ENCODE results near the gene SORCS2. TPM values are rescaled to one million over a fixed set of nuclear protein-coding genes. Genes with fewer than 3 reads are reported as not detected.
A peak's percentile ranks its signal among the peaks of the same experiment; 100 is the strongest.

Gene SORCS2
- total RNA-seq, 1 experiment from 2014 or later: not detected

DNA sequence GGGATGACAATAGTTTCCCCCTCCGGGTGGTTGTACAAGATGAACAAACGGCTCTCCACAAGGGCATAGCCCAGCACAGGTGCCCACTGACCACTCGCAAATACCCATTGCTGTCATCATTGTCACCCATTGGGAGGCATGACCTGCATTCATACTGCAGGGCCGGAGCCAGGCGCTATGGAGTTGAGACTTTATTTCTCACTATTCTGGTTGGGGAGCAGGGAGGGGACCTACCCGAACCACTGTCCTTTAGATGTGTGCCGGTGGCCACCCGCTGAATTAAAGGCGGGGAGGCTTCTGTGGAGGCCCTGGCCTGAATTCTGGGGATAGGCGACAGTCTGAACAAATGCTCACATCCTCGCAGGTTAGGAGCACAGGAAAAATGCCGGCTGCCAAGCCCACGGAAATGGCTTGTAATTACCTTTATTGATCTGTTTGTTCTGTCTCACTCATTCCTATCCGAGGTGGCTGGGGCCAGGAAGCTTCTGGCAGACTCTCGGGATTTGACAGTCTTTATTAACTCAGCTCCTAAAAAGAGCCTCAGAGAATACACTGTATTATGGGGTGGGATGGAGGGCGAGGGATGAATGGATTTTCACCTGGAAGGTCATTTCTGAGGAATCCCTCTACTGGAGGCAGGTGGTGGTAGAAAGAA lies 367.5 kb downstream of the SORCS2 start:
- BruUV-seq (replicated peaks): no TSS peak
- CTCF ChIA-PET: no interaction called here
- intact Hi-C loops (cut with micrococcal nuclease; ENCODE audit: unreplicated experiment): no loop called here
- no peak overlapping the region for H3K27ac Mint-ChIP-seq (ENCODE audit: unreplicated experiment)
- H3K9me3 Mint-ChIP-seq (ENCODE audit: low read depth, unreplicated experiment): no peaks in the 10 kb centered on the region
- no peaks in the 10 kb centered on the region for H3K4me1 Mint-ChIP-seq (ENCODE audit: low read depth, unreplicated experiment)
- H3K4me3 Mint-ChIP-seq (ENCODE audit: low read depth, unreplicated experiment): no peak overlapping the region
- H3K27me3 Mint-ChIP-seq (ENCODE audit: unreplicated experiment): peaks cover 32% of the 10 kb centered on the region
- DNase-seq: peak; percentile 27
- TF ChIP-seq, protein P1, sequence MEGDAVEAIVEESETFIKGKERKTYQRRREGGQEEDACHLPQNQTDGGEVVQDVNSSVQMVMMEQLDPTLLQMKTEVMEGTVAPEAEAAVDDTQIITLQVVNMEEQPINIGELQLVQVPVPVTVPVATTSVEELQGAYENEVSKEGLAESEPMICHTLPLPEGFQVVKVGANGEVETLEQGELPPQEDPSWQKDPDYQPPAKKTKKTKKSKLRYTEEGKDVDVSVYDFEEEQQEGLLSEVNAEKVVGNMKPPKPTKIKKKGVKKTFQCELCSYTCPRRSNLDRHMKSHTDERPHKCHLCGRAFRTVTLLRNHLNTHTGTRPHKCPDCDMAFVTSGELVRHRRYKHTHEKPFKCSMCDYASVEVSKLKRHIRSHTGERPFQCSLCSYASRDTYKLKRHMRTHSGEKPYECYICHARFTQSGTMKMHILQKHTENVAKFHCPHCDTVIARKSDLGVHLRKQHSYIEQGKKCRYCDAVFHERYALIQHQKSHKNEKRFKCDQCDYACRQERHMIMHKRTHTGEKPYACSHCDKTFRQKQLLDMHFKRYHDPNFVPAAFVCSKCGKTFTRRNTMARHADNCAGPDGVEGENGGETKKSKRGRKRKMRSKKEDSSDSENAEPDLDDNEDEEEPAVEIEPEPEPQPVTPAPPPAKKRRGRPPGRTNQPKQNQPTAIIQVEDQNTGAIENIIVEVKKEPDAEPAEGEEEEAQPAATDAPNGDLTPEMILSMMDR (IDR thresholded peaks at IDR 0.05; ENCODE audit: unreplicated experiment): no peak
- H3K36me3 Mint-ChIP-seq (ENCODE audit: insufficient read depth, unreplicated experiment): no peaks in the 10 kb centered on the region

DNA sequence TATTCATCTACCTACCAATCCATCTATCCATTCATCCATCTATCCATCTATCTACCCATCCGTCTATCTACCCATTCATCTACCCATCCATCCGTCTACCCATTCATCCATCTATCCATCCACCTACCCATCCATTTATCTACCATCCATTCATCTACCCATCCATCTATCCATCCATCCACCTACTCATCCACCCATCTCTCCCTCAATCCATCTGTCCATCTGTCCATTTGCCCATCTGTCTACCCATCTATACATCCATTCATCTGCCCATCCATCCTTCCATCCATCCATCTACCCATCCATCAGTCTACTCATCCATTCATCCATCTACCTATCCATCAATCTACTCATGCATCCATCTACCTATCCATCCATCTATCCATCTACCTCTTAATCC lies 369.2 kb downstream of the SORCS2 start:
- Mint-ChIP-seq H3K27me3 (ENCODE audit: unreplicated experiment) (peaks cover 17% of the 10 kb centered on the region), H3K4me1 (ENCODE audit: low read depth, unreplicated experiment) (no peaks in the 10 kb centered on the region), H3K4me3 (ENCODE audit: low read depth, unreplicated experiment) (no peak overlapping the region), H3K27ac (ENCODE audit: unreplicated experiment) (no peak overlapping the region), H3K9me3 (ENCODE audit: low read depth, unreplicated experiment) (no peaks in the 10 kb centered on the region), H3K36me3 (ENCODE audit: insufficient read depth, unreplicated experiment) (no peaks in the 10 kb centered on the region)
- DNase-seq: no peak
- TF ChIP-seq, protein P1 (IDR thresholded peaks at IDR 0.05; ENCODE audit: unreplicated experiment): no peak
- no TSS peak for BruUV-seq (replicated peaks)
- intact Hi-C loops (cut with micrococcal nuclease; ENCODE audit: unreplicated experiment): no loop called here
- CTCF ChIA-PET: no interaction called here

DNA sequence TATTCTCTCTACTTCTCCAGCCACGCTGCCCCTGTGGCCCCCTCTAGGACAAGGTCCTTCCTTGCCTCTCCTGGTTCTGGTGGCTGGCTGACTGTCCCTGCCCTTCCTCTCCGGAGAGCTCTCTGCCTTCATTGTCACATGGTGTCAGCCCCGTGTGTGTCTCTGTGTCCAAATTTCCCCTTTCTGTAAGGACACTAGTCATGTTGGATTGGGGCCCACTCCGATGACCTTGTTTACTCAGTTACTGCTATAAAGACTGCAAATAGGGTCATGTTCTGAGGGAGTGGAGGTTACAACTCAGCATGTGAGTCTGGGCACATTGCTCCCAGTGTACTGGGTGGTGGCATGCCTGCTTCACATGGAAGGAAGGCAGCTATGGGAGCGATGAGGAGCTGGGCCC lies 371.9 kb downstream of the SORCS2 start:
- Mint-ChIP-seq H3K36me3 (ENCODE audit: insufficient read depth, unreplicated experiment) (no peaks in the 10 kb centered on the region), H3K4me1 (ENCODE audit: low read depth, unreplicated experiment) (no peaks in the 10 kb centered on the region), H3K9me3 (ENCODE audit: low read depth, unreplicated experiment) (no peaks in the 10 kb centered on the region), H3K4me3 (ENCODE audit: low read depth, unreplicated experiment) (no peak overlapping the region), H3K27me3 (ENCODE audit: unreplicated experiment) (no peaks in the 10 kb centered on the region), H3K27ac (ENCODE audit: unreplicated experiment) (no peak overlapping the region)
- no TSS peak for BruUV-seq (replicated peaks)
- CTCF ChIA-PET: no interaction called here
- intact Hi-C loops (cut with micrococcal nuclease; ENCODE audit: unreplicated experiment): no loop called here
- DNase-seq: no peak
- TF ChIP-seq, protein P1 (IDR thresholded peaks at IDR 0.05; ENCODE audit: unreplicated experiment): no peak

DNA sequence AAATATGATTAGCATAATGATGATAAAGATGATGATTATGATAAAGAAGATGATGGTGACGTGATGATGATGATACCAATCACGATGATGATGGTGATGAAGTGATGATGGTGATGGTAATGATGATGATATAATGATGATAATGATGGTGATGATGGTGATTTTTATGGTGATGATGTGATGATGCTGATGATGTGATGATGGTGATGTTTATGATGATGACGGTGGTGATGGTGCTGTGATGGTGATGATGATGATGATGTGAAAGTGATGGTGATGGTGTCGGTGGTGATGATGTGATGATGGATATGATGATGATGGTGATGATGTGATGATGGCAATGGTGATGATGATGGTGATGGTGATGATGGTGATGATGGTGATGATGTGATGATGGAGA lies 373.1 kb downstream of the SORCS2 start:
- no peak for DNase-seq
- H3K4me1 Mint-ChIP-seq (ENCODE audit: low read depth, unreplicated experiment): no peaks in the 10 kb centered on the region
- H3K9me3 Mint-ChIP-seq (ENCODE audit: low read depth, unreplicated experiment): no peaks in the 10 kb centered on the region
- H3K36me3 Mint-ChIP-seq (ENCODE audit: insufficient read depth, unreplicated experiment): no peaks in the 10 kb centered on the region
- CTCF ChIA-PET: no interaction called here
- intact Hi-C loops (cut with micrococcal nuclease; ENCODE audit: unreplicated experiment): no loop called here
- no TSS peak for BruUV-seq (replicated peaks)
- H3K4me3 Mint-ChIP-seq (ENCODE audit: low read depth, unreplicated experiment): no peak overlapping the region
- H3K27ac Mint-ChIP-seq (ENCODE audit: unreplicated experiment): no peak overlapping the region
- no peaks in the 10 kb centered on the region for H3K27me3 Mint-ChIP-seq (ENCODE audit: unreplicated experiment)
- TF ChIP-seq, protein P1 (IDR thresholded peaks at IDR 0.05; ENCODE audit: unreplicated experiment): no peak
